VCaP (cell line): ENCODE data around the gene RNF166.

ENCODE experiments used
- H3K27ac ChIP-seq: fragments of 450-650 bp; 2 replicates; pipeline ENCODE4 v1.5.1; 2017
- TF ChIP-seq, protein P1 (sequence below): fragments of 450-650 bp; conservative IDR thresholded peaks from 2 replicates; pipeline ENCODE4 v1.5.1; 2017; ENCODE audit warnings: mild to moderate bottlenecking, moderate library complexity

The RNF166 gene

DNA sequence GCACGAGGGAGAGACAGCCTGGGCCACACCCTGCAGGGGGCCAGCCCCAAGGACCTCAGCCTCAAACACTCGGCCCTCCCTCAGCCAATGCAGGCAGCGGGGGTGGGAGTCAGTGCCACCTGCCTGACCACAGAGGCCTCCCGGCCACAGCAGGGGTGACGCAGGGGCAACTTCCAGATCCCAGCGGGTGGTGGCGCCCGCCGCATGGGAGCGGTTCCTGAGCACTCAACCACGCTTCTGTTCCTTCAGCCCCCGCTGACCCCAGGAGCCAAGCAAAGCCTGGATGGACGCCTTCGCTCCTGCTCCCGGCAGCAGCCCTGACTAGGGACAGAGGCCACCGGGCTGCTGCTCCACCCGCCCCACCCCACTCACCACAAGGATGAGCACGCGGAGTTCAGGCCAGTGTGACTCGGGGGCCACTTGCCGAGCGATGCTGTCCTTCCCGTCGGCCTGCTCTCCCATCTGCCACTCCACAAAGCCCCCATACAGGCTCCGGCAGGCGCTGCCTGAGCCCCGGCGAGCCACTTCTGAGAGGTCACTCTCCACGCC is 50.4 kb downstream of the RNF166 start:
- TF ChIP-seq, protein P1, sequence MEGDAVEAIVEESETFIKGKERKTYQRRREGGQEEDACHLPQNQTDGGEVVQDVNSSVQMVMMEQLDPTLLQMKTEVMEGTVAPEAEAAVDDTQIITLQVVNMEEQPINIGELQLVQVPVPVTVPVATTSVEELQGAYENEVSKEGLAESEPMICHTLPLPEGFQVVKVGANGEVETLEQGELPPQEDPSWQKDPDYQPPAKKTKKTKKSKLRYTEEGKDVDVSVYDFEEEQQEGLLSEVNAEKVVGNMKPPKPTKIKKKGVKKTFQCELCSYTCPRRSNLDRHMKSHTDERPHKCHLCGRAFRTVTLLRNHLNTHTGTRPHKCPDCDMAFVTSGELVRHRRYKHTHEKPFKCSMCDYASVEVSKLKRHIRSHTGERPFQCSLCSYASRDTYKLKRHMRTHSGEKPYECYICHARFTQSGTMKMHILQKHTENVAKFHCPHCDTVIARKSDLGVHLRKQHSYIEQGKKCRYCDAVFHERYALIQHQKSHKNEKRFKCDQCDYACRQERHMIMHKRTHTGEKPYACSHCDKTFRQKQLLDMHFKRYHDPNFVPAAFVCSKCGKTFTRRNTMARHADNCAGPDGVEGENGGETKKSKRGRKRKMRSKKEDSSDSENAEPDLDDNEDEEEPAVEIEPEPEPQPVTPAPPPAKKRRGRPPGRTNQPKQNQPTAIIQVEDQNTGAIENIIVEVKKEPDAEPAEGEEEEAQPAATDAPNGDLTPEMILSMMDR, result no peak
- H3K27ac ChIP-seq, result no peak overlapping the region

DNA sequence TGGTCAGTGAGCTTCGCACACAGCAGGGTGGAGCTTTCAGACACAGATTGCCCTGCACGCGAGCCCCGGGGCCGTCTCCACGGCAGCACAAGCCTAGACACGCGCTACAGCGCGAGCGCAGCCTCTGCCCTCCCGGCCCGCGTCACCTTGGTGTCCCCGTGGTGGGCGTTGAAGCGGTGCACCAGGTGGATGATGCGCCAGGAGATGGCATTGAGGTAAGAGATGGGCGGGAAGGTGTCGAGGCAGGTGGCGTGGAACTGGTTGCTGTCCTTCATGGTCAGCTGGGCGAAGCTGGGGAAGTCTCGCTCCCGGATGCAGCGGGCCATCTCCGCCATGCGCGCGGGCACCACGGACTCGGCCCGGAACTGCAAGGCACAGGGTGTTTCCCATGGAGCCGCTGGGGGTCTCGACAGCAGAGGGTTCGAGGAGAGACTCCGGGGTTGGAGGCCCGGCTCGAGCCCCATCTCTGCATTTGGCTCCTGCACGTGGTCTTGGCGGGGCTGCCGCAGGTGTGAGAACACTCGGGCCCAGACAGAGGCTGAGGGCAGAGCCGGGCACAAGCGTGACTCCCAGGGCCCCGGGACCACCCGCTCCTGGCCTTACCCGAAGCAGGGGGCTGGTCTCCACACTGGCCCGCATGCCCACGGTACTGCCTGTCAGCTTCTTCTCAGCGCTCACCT is 51.0 kb downstream of the RNF166 start:
- TF ChIP-seq, protein P1, result no peak
- no peak overlapping the region for H3K27ac ChIP-seq

DNA sequence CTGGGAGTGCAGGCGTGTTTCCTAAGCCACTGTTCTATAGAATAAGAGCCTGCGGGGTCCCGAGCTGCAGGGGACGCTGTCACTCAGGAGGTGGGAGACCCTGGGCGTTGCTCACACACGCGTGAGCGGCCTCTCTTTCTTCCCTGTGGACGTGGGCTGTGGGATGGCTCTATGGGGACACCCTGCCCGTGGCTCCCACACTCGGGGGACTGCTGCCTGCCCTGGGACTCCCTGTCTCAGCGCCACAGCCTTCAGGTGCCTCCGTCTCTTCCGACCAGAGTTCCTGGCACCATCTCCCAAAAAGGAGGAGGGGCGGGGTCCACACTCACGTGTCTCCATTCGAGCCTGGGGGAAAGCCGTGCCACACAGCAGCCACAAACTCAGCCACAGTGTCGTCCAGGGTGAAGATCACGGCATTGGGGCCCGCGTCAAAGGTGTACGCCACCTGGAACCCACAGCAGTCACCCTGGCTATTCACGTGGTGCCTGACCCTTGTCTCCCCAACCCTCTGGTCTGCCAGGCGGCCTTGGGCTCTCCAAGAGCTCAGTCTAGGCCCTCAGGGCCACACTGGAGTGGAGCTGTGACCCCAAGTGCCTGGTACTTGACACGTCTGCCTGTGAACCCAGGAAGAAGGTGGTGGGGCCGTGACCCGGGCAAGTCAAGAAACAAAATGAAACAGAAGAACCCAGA is 51.7 kb downstream of the RNF166 start:
- no peak overlapping the region for H3K27ac ChIP-seq
- TF ChIP-seq, protein P1, result no peak

DNA sequence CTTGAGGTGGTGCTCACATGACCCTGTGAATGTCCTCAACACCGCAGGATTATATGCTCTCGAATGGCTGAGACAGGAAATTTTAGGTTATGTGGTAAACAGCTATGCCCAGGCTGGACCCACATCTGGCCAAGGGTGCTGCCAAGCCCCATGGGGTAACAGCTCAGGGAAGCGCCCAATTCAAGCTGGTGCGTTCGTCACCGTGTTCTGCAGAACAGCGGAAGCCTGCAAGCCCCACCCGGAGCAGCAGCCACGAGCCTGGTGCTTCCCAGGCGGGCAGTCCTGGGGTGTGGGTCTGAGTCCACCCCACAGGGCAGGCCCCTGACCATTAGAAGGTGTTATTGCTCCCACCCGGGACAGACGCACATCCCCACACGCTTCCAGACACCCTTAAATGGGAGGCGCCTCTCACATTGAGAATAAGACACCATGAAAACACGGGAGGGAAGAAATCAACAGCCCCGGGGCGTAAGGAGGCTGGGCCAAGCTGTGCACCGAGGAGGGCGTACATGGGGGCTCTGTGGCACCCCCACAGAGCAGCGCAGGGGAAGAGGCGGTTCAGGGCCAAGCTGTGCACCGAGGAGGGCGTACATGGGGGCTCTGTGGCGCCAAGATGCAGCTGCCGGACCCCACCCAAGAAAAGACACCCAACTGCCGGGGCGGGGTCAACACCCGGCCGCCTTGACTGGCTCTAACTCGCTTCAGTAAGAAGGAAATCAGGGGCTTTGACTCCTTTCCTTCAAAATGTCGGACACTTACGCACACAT is 52.4 kb downstream of the RNF166 start:
- no peak overlapping the region for H3K27ac ChIP-seq
- TF ChIP-seq, protein P1, result no peak

DNA sequence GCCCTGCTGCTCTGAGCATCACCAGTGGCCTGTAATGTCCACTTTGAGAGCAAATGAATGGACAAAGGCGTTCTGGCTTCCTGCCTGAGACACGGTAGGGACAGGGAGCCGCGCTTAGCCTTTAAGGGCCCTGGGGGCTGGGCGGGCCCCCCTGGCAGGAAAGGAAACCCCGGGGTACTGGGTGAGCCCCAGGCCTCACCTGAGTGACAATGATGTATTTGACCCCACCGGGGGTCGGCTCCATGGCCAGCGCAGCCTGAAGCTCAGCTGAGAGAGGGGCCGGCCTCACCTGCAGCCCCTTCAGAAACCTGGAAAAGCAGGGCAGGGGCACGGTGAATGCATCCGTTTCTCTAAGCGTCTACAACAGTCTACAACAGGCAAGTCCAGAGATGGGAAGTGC is 53.1 kb downstream of the RNF166 start:
- TF ChIP-seq, protein P1, result no peak
- no peak overlapping the region for H3K27ac ChIP-seq

DNA sequence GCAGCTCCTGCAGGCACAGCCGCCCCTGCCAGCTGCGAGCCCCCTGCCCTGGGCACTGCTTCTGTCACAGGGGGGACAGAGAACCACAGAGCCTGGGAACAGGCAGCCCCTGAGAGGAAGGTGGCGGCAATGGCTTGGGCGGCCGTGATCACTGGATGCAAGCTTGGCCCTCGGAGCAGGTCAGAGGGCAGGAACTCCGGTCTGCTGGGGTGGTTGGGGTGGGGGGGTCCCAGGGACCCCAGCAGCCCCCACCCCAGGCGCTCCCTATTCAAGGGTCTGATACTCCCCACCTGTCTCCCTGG is 53.5 kb downstream of the RNF166 start:
- H3K27ac ChIP-seq, result no peak overlapping the region
- TF ChIP-seq, protein P1, result no peak
